ENCODE data around the gene NT5E. TPM values are rescaled to one million over a fixed set of nuclear protein-coding genes. Genes with fewer than 3 reads are reported as not detected.
A peak's percentile ranks its signal among the peaks of the same experiment; 100 is the strongest.

Gene NT5E
- polyA plus RNA-seq, 3 donors from 2014 or later: 0.12 to 0.80 (median 0.52) TPM

GRCh38 chr6:85412911-85413430 is 36.9 kb upstream of the NT5E start:
- H3K27ac Mint-ChIP-seq: no peak overlapping the region
- H3K27me3 Mint-ChIP-seq (ENCODE audit: low read depth in 3 of 3): peaks cover 2 to 7% (median 4%) of the 10 kb centered on the region in 3 donors
- no peaks in the 10 kb centered on the region for H3K4me1 Mint-ChIP-seq
- DNase-seq: no peak
- H3K9me3 Mint-ChIP-seq: no peaks in the 10 kb centered on the region
- H3K4me3 Mint-ChIP-seq: no peak overlapping the region
- no peaks in the 10 kb centered on the region for H3K36me3 Mint-ChIP-seq

GRCh38 chr6:85416049-85416448 is 33.8 kb upstream of the NT5E start:
- Mint-ChIP-seq H3K9me3 (no peaks in the 10 kb centered on the region), H3K4me1 (peaks cover 13 to 17% of the 10 kb centered on the region in 2 donors), H3K4me3 (no peak overlapping the region), H3K27me3 (ENCODE audit: low read depth in 3 of 3) (peaks cover 4% of the 10 kb centered on the region in 3 donors), H3K36me3 (no peaks in the 10 kb centered on the region), H3K27ac (no peak overlapping the region)
- no peak for DNase-seq

GRCh38 chr6:85416766-85417165 is 33.1 kb upstream of the NT5E start:
- peaks cover 4 to 6% (median 4%) of the 10 kb centered on the region in 3 donors for H3K27me3 Mint-ChIP-seq (ENCODE audit: low read depth in 3 of 3)
- no peak overlapping the region for H3K27ac Mint-ChIP-seq
- no peak for DNase-seq
- no peak overlapping the region for H3K4me3 Mint-ChIP-seq
- H3K36me3 Mint-ChIP-seq: no peaks in the 10 kb centered on the region
- H3K9me3 Mint-ChIP-seq: no peaks in the 10 kb centered on the region
- peaks cover 13 to 17% of the 10 kb centered on the region in 2 donors for H3K4me1 Mint-ChIP-seq

DNA sequence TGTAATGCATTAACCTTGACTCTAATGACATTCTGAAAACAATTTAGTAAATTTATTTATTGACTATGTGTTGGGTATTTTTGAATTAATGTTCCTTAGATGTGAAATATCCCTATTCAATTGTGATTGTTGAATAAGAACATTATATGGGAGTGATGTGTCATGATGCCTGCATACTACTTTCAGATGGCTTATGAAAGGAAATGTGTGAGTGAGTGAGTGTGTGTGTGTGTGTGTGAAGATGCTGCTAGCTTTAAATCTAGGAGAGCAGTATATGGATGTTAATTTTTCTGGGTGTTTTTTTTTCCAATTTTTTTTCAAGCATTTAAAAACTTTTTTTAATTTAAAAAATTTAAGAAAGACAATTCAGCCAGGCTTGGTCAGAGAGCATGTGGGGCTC is 32.5 kb upstream of the NT5E start:
- DNase-seq: no peak
- H3K36me3 Mint-ChIP-seq: no peaks in the 10 kb centered on the region

GRCh38 chr6:85418059-85418458 is 31.8 kb upstream of the NT5E start:
- DNase-seq: no peak
- Mint-ChIP-seq H3K27me3 (ENCODE audit: low read depth in 3 of 3) (peaks cover 4 to 10% (median 4%) of the 10 kb centered on the region in 3 donors), H3K4me3 (no peak overlapping the region), H3K36me3 (no peaks in the 10 kb centered on the region), H3K4me1 (peaks cover 13 to 17% of the 10 kb centered on the region in 2 donors), H3K9me3 (peaks cover 0 to 3% (median 0%) of the 10 kb centered on the region in 6 donors), H3K27ac (peak overlapping the region in 1 of 6 donors; percentile 7)

More for the DNA sequence above, 32.5 kb upstream of the NT5E start:
- Mint-ChIP-seq H3K9me3 (peaks cover 0 to 1% (median 0%) of the 10 kb centered on the region in 6 donors), H3K27me3 (ENCODE audit: low read depth in 3 of 3) (peaks cover 4 to 10% (median 4%) of the 10 kb centered on the region in 3 donors), H3K4me3 (no peak overlapping the region), H3K27ac (no peak overlapping the region), H3K4me1 (peaks cover 13 to 17% of the 10 kb centered on the region in 2 donors)

- peaks cover 0 to 3% (median 0%) of the 10 kb centered on the region in 6 donors for H3K9me3 Mint-ChIP-seq
- H3K36me3 Mint-ChIP-seq: no peaks in the 10 kb centered on the region
- H3K27me3 Mint-ChIP-seq (ENCODE audit: low read depth in 3 of 3): peaks cover 4 to 7% (median 4%) of the 10 kb centered on the region in 3 donors
- peaks cover 13 to 17% of the 10 kb centered on the region in 2 donors for H3K4me1 Mint-ChIP-seq
- no peak for DNase-seq
- no peak overlapping the region for H3K4me3 Mint-ChIP-seq
- no peak overlapping the region for H3K27ac Mint-ChIP-seq
These were observed 30.7 kb upstream of the NT5E start for GRCh38 chr6:85419046-85419759.

- Mint-ChIP-seq H3K4me1 (peaks cover 13 to 17% of the 10 kb centered on the region in 2 donors), H3K27ac (peak overlapping the region in 1 of 6 donors; percentile 62), H3K27me3 (ENCODE audit: low read depth in 3 of 3) (peaks cover 4 to 7% (median 6%) of the 10 kb centered on the region in 3 donors), H3K4me3 (no peak overlapping the region), H3K36me3 (peaks cover 0 to 4% (median 0%) of the 10 kb centered on the region in 3 donors), H3K9me3 (peaks cover 3 to 10% (median 4%) of the 10 kb centered on the region in 6 donors)
- no peak for DNase-seq
These were observed 29.3 kb upstream of the NT5E start for GRCh38 chr6:85420551-85420950.

- Mint-ChIP-seq H3K27me3 (ENCODE audit: low read depth in 3 of 3) (peaks cover 5 to 10% (median 6%) of the 10 kb centered on the region in 3 donors), H3K4me1 (peaks cover 13 to 17% of the 10 kb centered on the region in 2 donors), H3K36me3 (peaks cover 0 to 4% (median 0%) of the 10 kb centered on the region in 3 donors), H3K4me3 (no peak overlapping the region), H3K27ac (no peak overlapping the region), H3K9me3 (peaks cover 7 to 17% (median 9%) of the 10 kb centered on the region in 6 donors)
- DNase-seq: no peak
These were observed 28.7 kb upstream of the NT5E start for GRCh38 chr6:85421181-85421580.

DNA sequence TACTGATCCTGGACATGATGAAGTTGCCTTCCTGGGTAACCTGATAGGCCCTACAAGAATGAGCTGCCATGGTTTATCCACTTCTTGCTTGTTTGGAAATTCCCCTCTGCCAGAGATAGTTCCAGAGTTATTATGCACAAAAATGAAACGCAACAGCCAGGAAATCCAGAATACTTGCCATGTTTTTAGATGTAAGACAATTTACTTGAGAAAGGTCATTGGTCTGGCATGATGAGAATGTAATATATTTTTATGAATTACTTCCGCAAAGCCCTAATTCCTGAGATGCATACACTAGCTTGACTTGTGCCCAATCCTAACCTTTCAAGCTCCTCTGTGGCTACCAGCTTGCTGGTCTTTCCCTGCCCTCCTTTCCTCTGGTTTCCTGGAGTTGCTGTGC is 27.9 kb upstream of the NT5E start:
- DNase-seq: no peak
- Mint-ChIP-seq H3K4me1 (peaks cover 13 to 17% of the 10 kb centered on the region in 2 donors), H3K27ac (no peak overlapping the region), H3K4me3 (no peak overlapping the region), H3K36me3 (peaks cover 0 to 4% (median 3%) of the 10 kb centered on the region in 3 donors), H3K9me3 (peaks cover 7 to 25% (median 13%) of the 10 kb centered on the region in 6 donors), H3K27me3 (ENCODE audit: low read depth in 3 of 3) (peaks cover 6 to 8% (median 7%) of the 10 kb centered on the region in 3 donors)

DNA sequence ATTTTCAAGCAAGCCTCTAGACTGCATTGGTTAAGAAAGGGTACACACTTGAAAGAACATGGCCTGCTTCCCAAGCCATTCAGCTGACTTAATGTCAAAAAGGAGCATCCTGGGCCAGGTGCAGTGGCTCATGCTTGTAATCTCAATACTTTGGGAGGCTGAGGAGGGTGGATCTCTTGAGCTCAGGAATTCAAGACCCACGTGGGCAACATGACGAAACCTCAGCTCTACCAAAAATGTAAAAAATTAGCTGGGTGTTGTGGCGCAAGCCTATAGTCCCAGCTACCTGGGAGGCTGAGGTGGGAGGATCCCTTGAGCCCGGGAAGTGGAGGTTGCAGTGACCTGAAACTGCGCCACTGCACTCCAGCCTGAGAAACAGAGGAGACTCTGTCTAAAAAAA is 26.9 kb upstream of the NT5E start:
- no peak overlapping the region for H3K27ac Mint-ChIP-seq
- no peak overlapping the region for H3K4me3 Mint-ChIP-seq
- H3K27me3 Mint-ChIP-seq (ENCODE audit: low read depth in 3 of 3): peaks cover 4 to 8% (median 5%) of the 10 kb centered on the region in 3 donors
- peaks cover 7 to 26% (median 15%) of the 10 kb centered on the region in 6 donors for H3K9me3 Mint-ChIP-seq
- H3K36me3 Mint-ChIP-seq: peaks cover 0 to 4% (median 3%) of the 10 kb centered on the region in 3 donors
- peaks cover 13 to 17% of the 10 kb centered on the region in 2 donors for H3K4me1 Mint-ChIP-seq
- DNase-seq: no peak

DNA sequence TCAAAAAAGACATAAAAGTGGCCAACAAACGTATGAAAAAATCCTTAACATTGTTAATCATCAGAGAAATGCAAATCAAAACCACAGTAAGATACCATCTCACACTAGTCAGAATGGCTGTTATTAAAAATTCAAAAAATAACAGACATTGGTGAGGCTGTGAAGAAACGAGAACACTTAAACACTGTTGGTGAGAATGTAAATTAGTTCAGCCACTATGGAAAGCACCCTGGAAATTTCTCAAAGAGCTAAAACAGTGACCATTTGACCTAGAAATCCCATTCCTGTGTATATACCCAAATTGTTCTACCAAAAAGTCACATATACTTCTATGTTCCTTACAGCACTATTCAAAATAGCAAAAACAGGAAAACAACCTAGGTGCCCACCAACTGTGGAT is 24.9 kb upstream of the NT5E start:
- no peak overlapping the region for H3K27ac Mint-ChIP-seq
- peaks cover 7 to 26% (median 15%) of the 10 kb centered on the region in 6 donors for H3K9me3 Mint-ChIP-seq
- H3K36me3 Mint-ChIP-seq: peaks cover 0 to 4% (median 3%) of the 10 kb centered on the region in 3 donors
- H3K4me1 Mint-ChIP-seq: no peaks in the 10 kb centered on the region
- DNase-seq: no peak
- peaks cover 4 to 8% (median 5%) of the 10 kb centered on the region in 3 donors for H3K27me3 Mint-ChIP-seq (ENCODE audit: low read depth in 3 of 3)
- no peak overlapping the region for H3K4me3 Mint-ChIP-seq

GRCh38 chr6:85425997-85426396 is 23.9 kb upstream of the NT5E start:
- no peak for DNase-seq
- Mint-ChIP-seq H3K4me1 (no peaks in the 10 kb centered on the region), H3K27me3 (ENCODE audit: low read depth in 3 of 3) (peaks cover 2 to 8% (median 5%) of the 10 kb centered on the region in 3 donors), H3K9me3 (peaks cover 7 to 26% (median 15%) of the 10 kb centered on the region in 6 donors), H3K4me3 (no peak overlapping the region), H3K36me3 (peaks cover 0 to 4% (median 3%) of the 10 kb centered on the region in 3 donors), H3K27ac (no peak overlapping the region)

DNA sequence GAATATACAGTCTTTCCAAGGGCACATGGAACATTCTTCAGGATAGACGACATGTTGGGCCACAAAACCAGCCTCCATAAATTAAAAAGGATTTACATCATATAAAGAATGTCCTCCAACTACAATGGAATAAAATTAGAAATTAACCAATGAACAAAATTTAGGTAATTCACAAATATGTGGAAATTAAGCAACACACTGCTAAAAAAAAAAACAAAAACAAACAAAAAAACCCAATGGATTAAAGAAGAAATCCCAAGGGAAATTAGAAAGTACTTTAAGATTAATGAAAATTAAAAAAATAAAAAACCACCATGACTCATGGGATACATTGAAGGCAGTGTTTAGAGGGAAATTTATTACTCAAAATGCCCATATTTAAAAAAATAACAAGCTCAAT is 21.4 kb upstream of the NT5E start:
- no peak for DNase-seq
- no peak overlapping the region for H3K27ac Mint-ChIP-seq
- H3K27me3 Mint-ChIP-seq (ENCODE audit: low read depth in 3 of 3): peaks cover 2 to 5% (median 2%) of the 10 kb centered on the region in 3 donors
- peaks cover 0 to 4% (median 3%) of the 10 kb centered on the region in 3 donors for H3K36me3 Mint-ChIP-seq
- peaks cover 0 to 3% of the 10 kb centered on the region in 2 donors for H3K4me1 Mint-ChIP-seq
- no peak overlapping the region for H3K4me3 Mint-ChIP-seq
- H3K9me3 Mint-ChIP-seq: peaks cover 4 to 26% (median 15%) of the 10 kb centered on the region in 6 donors

DNA sequence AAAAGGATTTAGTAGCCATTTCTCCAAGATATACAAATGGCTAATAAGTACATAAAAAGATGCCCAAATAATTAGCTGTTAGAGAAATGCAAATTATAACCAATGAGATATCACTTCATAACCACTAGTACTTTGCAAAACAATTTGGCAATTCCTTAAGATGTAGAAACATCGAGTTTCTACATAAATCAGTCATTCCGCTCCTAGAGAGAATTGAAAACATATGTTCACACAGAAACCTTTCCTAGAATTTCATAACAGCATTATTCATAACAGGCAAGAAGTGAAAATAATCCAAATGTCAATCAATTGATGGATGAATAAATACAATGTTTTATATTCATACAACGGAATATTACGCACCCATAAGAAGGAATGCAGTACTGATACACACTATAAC is 20.5 kb upstream of the NT5E start:
- no peak for DNase-seq
- Mint-ChIP-seq H3K27me3 (ENCODE audit: low read depth in 3 of 3) (peaks cover 2 to 5% (median 2%) of the 10 kb centered on the region in 3 donors), H3K9me3 (peaks cover 4 to 26% (median 15%) of the 10 kb centered on the region in 6 donors), H3K36me3 (peaks cover 0 to 4% (median 3%) of the 10 kb centered on the region in 3 donors), H3K4me3 (no peak overlapping the region), H3K4me1 (peaks cover 0 to 3% of the 10 kb centered on the region in 2 donors), H3K27ac (no peak overlapping the region)
